Nucleus accumbens (tissue), 56 donors: ENCODE measurements around the gene PRPSAP2.
"Not testable (repeated sequence)": the region's sequence is repeated elsewhere in the genome, so short reads cannot be mapped to it uniquely, and the experiment has no call there.

Experiments used
- DNase-seq, 56 donors: peaks; one replicate each; lab custom pipeline; 2025; lab: John Stamatoyannopoulos, UW

PRPSAP2 gene

GRCh38 chr17:18857864-18858566 is at the start of gene PRPSAP2:
Gene PRPSAP2, plus strand, starts transcription at chr17:18858131. Its CDS starts 7,703 bp downstream, at chr17:18865834.
- DNase-seq, result peak; percentile 38 to 99 (median 94)

DNA sequence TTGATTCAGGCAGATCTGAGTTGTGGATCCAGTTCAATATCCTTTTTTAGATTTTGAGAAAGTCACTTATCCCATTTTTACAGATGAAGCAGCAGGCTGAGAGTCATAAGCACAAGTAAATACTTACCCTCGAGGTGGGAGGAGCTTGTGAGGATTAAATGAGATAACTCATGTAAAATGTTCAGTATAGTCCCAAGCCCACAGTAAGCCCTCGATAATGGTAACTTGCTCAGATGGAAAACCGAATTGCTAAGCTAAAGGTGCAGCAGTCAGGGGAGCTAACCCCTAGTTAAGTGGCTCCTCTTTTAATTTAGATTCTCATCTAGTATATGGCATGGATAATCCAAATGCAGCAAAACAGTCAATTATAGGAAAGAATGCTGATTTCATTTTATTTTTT is 42.0 kb upstream of the PRPSAP2 start:
- DNase-seq, result not testable (repeated sequence)

DNA sequence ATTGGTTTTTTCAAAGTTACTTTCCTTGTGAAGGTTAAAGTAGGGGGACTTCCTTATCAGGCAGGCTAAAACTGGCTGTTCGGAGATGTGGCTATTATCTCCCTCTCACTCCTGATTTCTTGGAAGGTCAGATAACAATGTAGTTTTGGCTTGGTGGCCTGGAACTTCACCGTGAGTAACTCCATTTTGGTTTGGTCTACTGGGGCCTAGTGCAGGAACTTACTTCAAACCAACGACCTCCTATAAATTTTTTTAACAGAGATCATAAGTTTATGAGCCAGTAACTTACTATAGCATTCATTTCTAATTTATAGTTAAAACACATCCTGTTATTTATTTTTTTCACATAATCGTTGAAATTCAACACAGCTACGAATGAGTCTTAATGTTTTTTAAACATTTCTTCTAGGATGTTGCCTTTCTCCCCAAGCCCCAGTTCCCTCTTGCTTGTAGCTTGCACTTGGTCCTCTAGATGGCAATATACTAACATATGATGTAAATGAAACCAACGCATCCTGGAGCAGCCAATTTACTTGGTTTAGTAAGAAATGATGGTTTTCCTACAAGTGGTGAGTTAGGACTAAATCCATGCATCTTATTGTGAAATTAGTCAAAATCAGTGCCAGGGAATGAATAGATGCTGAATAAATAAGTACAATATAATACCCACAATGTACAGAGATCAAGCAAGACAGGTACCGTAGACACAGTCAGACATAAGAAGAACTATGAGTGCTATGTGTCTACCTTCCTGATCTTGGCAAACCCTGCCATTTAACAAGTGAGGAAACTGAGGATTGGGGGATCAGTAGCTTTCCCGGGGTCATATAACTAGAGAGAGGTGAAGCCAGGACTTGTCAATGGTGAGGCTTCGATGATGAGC is 41.2 kb upstream of the PRPSAP2 start:
- DNase-seq, result peak in 13 of 56 donors; percentile 2 to 56 (median 11)

DNA sequence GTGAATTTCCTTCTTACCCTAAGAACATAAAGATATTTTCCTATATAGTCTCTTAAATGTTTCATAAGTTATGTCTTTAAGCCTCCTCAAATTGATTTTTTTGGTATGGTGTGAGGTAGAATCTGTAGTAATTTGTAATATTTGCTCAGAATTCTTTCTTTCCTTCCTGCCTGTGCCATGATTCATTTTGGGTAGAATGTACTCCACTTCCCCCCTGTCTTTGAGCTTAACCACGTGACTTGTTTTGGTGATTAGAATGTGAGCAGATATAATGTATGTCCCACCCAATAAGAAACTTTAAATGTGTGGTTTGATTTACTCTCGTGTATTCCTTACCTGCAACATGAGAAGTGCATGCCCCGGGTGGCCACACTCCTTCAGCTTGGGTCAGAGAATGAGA is 36.5 kb upstream of the PRPSAP2 start:
- DNase-seq, result not testable (repeated sequence)

DNA sequence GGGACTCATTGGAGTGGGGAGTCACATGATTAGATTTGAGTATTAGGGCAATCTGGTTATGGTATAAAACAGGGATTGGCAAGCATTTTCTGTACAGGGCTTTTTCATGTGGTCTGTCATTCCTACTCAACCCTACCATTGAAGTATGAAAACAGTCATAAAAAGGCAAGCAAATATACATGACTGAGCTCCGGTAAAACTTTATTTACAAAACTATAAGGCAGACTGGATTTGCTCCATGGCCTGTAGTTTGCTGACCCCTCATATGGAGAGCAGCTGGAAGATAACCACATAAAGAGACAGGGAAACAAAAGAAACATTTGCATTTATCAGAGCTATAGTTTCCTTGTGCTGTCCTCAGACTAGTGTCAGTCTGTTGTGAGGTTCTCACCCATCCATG is 30.3 kb upstream of the PRPSAP2 start:
- DNase-seq, result not testable (repeated sequence)

DNA sequence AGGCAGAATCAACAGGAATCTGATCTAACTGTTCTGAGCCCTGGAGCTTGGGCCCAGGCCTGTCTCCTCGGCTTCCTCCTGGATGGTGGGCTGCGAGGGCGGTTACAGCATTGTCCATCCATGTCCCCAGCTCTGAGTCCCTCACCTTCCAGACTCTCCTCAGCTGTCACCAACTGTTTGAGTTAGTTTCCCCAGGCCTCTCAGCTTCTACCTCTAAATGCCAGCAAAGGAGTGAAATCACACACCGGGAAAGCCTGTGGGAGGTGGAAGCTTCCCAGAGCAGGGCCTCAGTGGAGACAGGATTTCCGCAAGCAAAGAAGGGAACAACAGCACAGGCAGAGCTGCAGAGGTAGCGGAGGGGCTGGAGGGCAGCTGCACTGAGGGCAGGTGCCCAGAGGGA is 9.4 kb upstream of the PRPSAP2 start:
- DNase-seq, result no peak

- DNase-seq, result no peak
These were observed 7.3 kb upstream of the PRPSAP2 start for GRCh38 chr17:18850679-18851078.

GRCh38 chr17:18851201-18851600 is 6.7 kb upstream of the PRPSAP2 start:
- DNase-seq, result no peak

GRCh38 chr17:18854956-18855355 is 3.0 kb upstream of the PRPSAP2 start:
- DNase-seq, result no peak

DNA sequence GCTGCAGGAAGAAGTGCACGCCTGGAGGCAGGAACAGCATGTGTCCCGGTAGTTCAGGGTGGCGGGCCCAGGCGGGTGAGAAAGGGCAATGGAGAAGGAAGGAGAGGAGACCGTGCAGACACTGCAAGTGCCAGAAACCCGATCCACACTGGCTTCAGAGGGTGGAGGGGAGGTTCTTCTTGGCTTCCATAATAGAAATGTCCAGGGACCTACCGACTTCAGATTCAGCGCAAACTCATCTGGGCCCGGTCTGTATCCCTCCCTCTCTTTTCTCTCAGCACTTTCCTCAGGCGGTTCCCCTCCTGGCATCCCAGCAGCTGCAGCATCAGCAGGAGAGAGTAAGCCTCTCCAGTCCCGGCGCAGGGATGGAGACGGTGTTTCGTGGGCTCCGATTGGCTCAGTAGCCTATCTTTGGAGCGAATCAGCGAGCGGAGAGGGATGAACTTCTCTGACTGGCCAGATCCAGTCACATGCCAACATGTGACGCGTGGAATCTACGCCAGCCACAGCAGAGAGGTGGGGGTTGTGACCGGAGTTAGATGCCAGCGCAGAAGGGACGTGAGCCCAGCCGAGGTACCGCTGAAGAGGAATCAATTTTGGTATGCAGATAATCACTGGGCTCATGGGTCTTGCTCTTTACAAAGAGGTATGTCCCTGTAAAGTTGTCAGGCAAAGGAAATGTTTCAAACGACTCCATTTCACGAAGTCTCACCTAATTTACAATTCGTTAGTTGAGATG is 1.9 kb upstream of the PRPSAP2 start:
- DNase-seq, result peak; percentile 60 to 97 (median 93)

- DNase-seq, result no peak
These were observed 1.4 kb upstream of the PRPSAP2 start for GRCh38 chr17:18856570-18856915.

DNA sequence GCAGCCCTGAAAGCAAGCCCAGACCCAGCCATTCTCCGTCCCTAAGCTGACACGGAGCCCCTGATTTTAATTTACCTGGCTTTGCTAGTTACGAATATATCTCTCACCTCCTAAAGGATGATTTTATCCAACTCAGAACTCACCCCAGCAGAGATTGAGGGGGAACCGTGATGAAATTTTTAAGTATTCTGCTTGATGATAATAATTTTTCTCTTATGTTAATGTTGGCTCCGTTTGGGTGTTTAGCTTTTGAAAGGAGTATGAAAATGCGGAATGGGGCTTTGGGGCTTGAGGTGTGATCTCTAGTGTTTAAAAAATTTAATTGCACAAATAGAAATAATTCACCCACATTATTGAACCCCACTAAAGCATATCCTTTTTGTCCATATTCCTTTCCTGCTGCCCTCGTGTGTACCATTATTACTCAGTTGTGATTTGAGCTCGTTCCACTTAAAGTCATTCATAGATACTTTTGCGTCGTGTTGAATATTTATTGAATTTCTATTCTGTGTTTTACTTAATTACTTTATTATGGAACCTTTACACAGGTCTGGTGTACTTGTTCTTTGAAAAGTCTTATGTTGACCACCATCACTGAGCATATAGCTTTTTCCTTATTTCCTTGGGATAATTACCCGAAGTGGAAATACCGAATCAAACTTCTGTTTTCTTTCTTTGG is 775 bp downstream of the PRPSAP2 start:
- no peak for DNase-seq

GRCh38 chr17:18859256-18859655 is 1.3 kb downstream of the PRPSAP2 start:
- peak in 10 of 56 donors; percentile 2 to 37 (median 4) for DNase-seq

GRCh38 chr17:18860161-18860972 is 2.4 kb downstream of the PRPSAP2 start:
- no peak for DNase-seq

- DNase-seq, result no peak
These were observed 4.1 kb downstream of the PRPSAP2 start for GRCh38 chr17:18862011-18862410.

- not testable (repeated sequence) for DNase-seq
These were observed 7.1 kb downstream of the PRPSAP2 start for GRCh38 chr17:18864996-18865395.

DNA sequence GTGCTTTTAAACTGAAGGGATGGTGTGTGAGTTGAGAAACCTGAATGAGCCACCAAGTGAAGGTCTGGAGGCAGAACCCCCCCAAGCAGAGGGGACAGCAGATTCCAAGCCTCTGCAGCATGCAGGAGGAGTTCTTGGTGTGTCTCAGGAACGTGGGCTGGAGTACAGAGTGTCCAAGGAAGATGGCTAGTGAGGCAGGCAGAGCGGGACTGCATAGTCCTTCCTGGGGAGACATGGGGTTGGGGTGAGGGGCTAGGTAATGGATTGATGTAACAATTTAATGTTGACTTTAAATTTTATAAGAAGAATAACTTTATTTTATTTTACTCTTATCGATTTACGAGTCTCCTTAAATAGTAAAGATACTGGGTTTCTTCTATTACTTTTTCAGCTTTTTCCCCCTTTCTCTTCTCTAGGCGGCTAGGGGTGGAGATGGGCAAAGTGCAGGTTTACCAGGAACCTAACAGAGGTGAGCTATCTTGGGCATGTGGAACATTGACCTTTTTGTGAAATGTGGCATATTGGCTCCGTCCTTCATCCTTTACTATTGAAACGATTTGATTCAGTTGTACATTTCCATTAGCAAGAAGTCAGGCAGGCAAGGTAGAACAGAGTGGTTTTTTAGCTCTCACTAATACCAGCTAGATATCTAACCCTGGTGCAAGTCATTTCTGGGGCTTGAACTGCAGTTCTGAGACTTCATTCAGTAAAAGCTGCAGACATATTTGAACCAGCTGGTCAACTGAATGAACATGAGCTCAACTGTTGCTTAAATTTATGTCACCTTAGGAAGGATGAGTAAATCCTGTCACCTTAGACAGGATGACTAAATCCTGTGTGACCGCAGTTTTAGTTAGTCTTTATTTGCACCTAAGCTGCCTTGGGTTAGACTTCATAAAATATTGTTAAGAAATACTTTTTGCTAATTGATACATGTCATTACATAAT is 9.2 kb downstream of the PRPSAP2 start:
- DNase-seq, result no peak

GRCh38 chr17:18877104-18877645 is 19.2 kb downstream of the PRPSAP2 start:
- DNase-seq, result no peak
